ENCODE results near the gene PRXL2C. TPM values are rescaled to one million over a fixed set of nuclear protein-coding genes. Genes with fewer than 3 reads are reported as not detected.

Gene PRXL2C
- total RNA-seq, 1 experiment from 2014 or later, result 10.5 TPM

- H3K4me1 Mint-ChIP-seq (ENCODE audit: low read depth, unreplicated experiment), result no peaks in the 10 kb centered on the region
- DNase-seq, result no peak
- no peaks in the 10 kb centered on the region for H3K9me3 Mint-ChIP-seq (ENCODE audit: low read depth, unreplicated experiment)
- CTCF ChIA-PET, result no interaction called here
- TF ChIP-seq CTCF (IDR thresholded peaks at IDR 0.05; ENCODE audit: unreplicated experiment), result no peak
- BruUV-seq (replicated peaks), result no TSS peak
- no peak overlapping the region for H3K27ac Mint-ChIP-seq (ENCODE audit: unreplicated experiment)
- H3K4me3 Mint-ChIP-seq (ENCODE audit: low read depth, unreplicated experiment), result no peak overlapping the region
- intact Hi-C loops (cut with micrococcal nuclease; ENCODE audit: unreplicated experiment), result no loop called here
- H3K27me3 Mint-ChIP-seq (ENCODE audit: unreplicated experiment), result no peaks in the 10 kb centered on the region
- H3K36me3 Mint-ChIP-seq (ENCODE audit: insufficient read depth, unreplicated experiment), result no peaks in the 10 kb centered on the region
Measured at GRCh38 chr9:96605328-96605727, 49.8 kb downstream of the PRXL2C start.

GRCh38 chr9:96604004-96604319 is 51.2 kb downstream of the PRXL2C start:
- Mint-ChIP-seq H3K27ac (ENCODE audit: unreplicated experiment) (no peak overlapping the region), H3K9me3 (ENCODE audit: low read depth, unreplicated experiment) (no peaks in the 10 kb centered on the region), H3K4me1 (ENCODE audit: low read depth, unreplicated experiment) (no peaks in the 10 kb centered on the region), H3K4me3 (ENCODE audit: low read depth, unreplicated experiment) (no peak overlapping the region), H3K27me3 (ENCODE audit: unreplicated experiment) (no peaks in the 10 kb centered on the region), H3K36me3 (ENCODE audit: insufficient read depth, unreplicated experiment) (no peaks in the 10 kb centered on the region)
- CTCF ChIA-PET, result no interaction called here
- intact Hi-C loops (cut with micrococcal nuclease; ENCODE audit: unreplicated experiment), result no loop called here
- DNase-seq, result no peak
- no peak for TF ChIP-seq CTCF (IDR thresholded peaks at IDR 0.05; ENCODE audit: unreplicated experiment)
- BruUV-seq (replicated peaks), result no TSS peak

DNA sequence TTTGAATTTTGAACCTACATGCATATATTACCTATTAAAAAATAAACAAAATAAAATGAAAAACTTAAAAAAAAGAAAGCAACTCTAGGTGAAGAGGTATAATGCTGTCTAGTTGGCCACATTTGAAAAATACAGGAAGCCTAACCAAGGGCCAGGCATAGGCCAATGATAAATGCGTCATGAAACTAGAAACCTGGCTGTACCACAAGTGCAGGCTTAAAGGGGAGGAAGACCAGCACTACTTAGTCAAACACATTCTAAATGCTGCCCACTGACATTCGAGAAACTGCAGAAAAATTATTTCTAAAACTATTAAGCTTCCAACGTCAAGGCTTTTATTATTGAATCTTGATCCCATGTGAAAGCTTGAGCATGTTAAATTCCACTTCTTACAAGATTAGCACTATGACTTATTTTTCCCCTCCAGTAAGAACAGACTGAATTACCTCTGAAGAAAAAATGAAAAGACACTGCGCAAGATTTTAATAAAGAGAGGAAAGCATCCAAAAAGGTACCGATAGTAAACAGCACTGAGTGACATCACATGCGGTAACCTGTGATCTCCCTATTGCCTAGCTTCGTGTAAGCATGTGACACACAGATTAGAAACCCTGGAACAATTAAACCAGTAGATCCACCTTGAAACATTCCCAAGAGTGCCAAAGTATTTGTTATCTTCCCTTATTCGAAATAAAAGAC is 51.7 kb downstream of the PRXL2C start:
- no peak for DNase-seq
- Mint-ChIP-seq H3K27ac (ENCODE audit: unreplicated experiment) (no peak overlapping the region), H3K4me3 (ENCODE audit: low read depth, unreplicated experiment) (no peak overlapping the region), H3K36me3 (ENCODE audit: insufficient read depth, unreplicated experiment) (no peaks in the 10 kb centered on the region), H3K27me3 (ENCODE audit: unreplicated experiment) (no peaks in the 10 kb centered on the region), H3K9me3 (ENCODE audit: low read depth, unreplicated experiment) (no peaks in the 10 kb centered on the region), H3K4me1 (ENCODE audit: low read depth, unreplicated experiment) (no peaks in the 10 kb centered on the region)
- CTCF ChIA-PET, result no interaction called here
- intact Hi-C loops (cut with micrococcal nuclease; ENCODE audit: unreplicated experiment), result no loop called here
- no peak for TF ChIP-seq CTCF (IDR thresholded peaks at IDR 0.05; ENCODE audit: unreplicated experiment)
- no TSS peak for BruUV-seq (replicated peaks)

DNA sequence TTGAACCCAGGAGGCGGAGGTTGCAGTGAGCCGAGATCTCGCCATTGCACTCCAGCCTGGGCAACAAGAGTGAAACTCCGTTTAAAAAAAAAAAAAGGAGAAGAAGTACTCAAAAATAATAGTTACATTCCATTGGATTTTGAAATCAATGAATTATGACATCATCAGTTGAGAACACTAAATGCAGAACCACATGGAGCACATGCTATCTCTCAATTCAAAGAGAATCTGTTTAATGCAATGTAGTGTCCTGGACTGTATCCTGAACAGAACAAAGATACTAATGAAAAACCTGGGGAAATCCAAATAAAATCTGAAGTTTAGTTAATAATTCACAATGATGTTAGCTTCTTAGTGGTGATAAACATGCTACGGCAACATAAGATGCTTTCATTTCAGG is 55.8 kb downstream of the PRXL2C start:
- intact Hi-C loops (cut with micrococcal nuclease; ENCODE audit: unreplicated experiment), result no loop called here
- Mint-ChIP-seq H3K4me1 (ENCODE audit: low read depth, unreplicated experiment) (no peaks in the 10 kb centered on the region), H3K27me3 (ENCODE audit: unreplicated experiment) (no peaks in the 10 kb centered on the region), H3K27ac (ENCODE audit: unreplicated experiment) (no peak overlapping the region), H3K9me3 (ENCODE audit: low read depth, unreplicated experiment) (no peaks in the 10 kb centered on the region), H3K4me3 (ENCODE audit: low read depth, unreplicated experiment) (no peak overlapping the region), H3K36me3 (ENCODE audit: insufficient read depth, unreplicated experiment) (no peaks in the 10 kb centered on the region)
- CTCF ChIA-PET, result no interaction called here
- DNase-seq, result no peak
- BruUV-seq (replicated peaks), result no TSS peak
- TF ChIP-seq CTCF (IDR thresholded peaks at IDR 0.05; ENCODE audit: unreplicated experiment), result no peak

Data from Calu3 (cell line).